HG02870 (cell line): ENCODE results near the gene ITFG1.
"Not testable (repeated sequence)": the region's sequence is repeated elsewhere in the genome, so short reads cannot be mapped to it uniquely, and the experiment has no call there.

Experiments
- ATAC-seq: cut with Tn5 transposase; IDR thresholded peaks from one replicate; pipeline ENCODE4 v1.9.1; 2021; ENCODE audit warnings: mild to moderate bottlenecking, moderate library complexity; ENCODE audit not compliant: unreplicated experiment

ITFG1 gene

DNA sequence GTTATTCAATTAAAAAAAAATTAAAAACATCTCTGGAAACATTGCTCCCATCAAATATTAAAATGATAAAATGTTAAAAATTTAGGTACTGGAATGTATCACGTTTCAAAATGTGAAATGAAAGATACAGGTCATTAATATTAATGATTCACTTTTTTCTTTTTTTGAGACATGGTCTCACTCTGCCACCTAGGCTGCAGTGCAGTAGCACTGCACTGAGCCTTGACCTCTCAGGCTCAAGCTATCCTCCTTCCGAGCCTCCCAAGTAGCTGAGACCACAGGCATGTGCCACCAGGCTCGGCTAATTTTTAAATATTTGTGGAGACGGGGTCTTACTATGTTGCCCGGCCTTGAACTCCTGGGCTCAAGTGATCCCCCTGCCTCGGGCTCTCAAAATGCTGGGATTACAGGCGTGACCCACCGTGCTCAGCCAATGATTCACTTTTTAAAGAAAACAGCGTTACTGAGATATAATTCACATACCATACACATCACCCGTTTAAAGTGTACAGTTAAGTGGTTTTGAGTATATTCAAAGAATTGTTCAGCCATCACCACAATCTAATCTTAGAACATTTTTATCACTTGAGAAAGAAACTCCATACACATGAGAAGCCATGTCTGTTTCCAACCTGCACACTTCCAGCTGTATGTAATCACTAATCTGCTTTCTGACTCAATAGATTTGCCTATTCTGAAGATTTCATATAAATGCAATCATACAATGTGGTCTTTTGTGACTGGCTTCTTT, 298.0 kb downstream of the ITFG1 start:
- no peak for ATAC-seq

DNA sequence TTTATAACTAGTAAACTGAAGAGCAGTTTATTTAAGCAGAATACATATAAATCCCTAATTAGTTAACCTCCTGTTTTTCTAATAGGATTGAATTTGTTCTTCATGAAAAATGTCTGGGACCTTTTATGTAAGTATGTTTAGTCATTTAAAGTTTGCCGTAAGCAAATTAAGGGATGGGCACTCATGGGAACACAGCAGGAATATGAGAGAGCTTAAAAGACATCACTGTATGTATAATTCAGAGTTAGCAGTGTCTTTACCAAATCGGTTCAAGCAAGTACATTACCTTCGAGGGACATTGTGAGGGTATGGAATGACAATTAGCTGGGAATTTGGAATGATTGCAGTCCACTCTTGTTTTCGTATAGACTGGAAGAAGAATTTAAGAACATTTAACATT, 299.4 kb downstream of the ITFG1 start:
- ATAC-seq = no peak

DNA sequence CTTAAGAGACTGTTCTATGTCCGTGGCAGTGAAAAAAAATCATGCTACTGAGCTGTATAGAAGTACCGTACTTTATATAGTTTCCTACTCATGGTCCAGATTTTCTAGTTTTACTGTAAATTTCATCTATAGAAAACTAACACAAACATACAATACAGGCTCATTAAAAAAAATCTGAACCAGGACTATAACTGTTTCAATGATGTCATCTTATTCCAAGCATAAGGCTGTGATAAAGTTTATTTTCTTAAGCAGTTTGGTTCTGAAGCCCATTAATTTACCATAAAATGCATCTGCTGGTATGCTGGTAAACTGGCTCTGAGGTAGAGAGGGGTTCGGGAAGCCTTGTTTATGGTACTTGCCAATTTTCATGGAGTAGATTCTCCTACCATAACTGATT, 300.4 kb downstream of the ITFG1 start:
- no peak for ATAC-seq

DNA sequence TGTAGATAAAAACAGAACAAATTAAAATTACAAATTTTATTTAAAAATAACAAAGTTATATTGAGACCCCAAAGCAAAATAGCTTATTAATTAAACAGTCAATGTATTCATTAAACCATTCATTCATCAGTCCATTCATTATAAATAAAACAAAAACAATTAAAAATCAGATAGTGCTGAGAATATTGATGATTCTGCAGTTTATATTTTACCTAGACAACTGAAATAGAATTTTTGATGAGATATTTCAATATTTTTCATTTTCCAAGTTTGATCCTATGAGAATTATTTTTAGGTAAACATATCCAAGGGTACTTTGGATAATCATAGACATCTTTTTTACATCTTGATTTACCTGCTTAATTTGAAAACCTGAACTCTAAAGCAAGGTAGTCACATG, 301.9 kb downstream of the ITFG1 start:
- no peak for ATAC-seq

DNA sequence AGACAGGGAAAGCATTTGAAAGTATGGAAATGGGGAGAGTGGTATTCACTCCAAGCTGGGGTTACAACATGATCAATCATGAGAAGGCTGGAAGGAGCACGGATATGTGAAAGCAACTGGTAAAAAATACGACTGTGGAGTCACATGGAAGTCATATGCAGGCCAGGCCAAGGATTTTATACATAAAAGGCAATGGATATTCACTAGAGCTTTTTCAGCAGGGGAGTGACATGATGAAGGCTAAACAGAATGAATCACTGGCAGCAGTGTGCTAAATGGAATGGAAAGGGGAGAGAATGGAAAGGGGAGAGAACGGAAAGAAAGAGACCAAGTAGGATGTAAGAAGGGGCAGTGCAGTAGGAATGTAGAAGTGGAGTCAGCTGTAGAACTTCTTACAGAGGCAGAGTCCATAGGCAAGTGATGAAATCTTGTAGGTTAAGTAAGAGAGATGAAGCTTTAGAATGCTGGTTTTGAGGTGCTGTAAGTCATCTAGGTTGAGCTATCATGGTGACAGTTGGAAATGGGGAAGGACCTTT, 304.1 kb downstream of the ITFG1 start:
- no peak for ATAC-seq

DNA sequence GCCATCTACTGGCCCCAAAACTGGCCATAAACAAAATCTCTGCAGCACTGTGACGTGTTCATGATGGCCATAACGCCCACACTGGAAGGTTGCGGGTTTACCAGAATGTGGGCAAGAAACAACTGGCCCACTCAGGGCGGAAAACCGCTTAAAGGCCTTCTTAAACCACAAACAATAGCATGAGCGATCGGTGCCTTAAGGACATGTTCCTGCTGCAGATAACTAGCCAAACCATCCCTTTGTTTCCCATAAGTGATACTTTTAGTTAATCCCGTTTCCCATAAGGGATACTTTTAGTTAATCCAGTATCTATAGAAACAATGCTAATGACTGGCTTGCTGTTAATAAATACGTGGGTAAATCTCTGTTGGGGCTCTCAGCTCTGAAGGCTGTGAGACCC, 308.4 kb downstream of the ITFG1 start:
- not testable (repeated sequence) for ATAC-seq

DNA sequence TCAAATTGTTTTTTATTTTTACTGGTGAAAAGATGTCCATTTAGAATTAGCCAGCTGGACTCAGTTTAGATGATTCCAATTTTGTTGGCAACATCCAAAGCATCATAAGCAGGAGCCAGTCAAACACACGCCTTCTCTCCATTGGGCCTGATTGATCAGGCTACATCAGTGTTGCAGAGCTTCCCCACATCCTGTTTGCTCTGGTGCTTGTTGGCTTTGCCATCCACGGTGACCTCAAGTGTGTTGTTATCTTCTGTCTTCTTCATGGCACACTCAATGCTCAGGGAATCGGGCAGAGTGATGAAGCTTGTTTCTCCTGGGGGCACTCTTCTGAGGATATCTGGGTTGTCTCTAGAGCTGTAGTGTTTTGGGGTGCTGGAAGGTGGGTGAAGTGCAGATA, 310.8 kb downstream of the ITFG1 start:
- ATAC-seq = no peak

DNA sequence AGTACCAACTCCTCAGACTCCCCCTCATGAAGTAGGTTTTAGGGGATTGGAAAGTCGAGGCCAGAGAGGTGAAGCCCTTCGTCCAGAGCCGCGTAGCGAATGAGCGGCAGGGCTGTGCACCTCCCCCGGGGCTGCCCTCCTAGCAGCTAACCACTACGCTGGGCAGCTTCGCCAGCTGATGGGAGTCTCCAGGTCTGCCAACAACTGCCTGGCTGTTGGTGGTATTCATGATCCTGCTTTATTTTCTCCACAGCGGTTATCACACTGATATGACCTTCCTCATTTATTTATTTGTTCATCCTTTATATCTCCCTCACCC, 316.3 kb downstream of the ITFG1 start:
- ATAC-seq = no peak

DNA sequence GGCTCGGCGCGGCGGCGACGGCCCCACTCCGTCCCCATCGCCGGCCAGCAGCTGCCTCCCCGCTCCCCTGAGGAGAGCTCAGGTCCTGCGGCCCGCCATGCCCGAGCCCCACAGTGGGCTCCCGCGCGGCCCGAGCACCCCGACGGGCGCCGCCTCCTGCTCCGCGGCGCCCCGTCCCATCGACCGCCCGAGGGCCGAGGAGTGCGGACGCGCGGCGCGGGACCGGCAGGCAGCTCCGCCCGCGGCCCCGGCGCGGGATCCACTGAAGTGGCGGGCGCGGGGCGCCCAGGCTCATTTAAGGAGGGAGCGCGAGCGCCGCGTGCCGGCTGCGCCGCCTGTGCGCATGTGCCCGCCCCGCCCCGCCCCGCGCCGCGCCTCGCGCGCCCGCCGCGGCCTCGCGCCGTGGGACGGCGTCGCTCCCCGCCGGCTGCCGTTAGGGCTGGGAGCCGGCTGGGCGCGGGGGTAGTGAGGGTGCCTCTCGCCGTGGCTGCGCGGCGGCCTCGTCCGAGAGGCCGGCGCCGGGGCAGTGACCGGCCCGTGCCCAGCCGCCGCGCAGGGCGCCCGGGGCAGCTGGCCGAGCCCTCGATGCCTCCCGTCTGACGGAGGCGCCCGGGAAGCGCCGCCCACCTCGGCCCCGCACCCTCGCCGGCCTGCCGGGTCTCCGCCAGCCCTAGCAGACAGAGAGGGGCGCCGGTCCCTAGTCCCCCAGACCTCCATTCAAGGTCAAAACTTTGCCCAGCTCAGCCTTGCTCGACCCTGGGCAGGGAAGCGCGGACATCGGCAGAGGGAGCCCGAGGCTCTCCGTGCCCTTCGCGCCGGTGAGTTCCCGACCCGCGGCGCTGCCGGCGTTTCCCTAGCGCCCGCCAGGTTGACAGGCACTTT, 316.9 kb downstream of the ITFG1 start, which contains the start of gene NETO2:
Gene NETO2, minus strand, starts transcription at position 269 of the 882 bp plus-strand sequence. CDS start 333 bp downstream, outside the sequence.
- ATAC-seq = peak; percentile 40

DNA sequence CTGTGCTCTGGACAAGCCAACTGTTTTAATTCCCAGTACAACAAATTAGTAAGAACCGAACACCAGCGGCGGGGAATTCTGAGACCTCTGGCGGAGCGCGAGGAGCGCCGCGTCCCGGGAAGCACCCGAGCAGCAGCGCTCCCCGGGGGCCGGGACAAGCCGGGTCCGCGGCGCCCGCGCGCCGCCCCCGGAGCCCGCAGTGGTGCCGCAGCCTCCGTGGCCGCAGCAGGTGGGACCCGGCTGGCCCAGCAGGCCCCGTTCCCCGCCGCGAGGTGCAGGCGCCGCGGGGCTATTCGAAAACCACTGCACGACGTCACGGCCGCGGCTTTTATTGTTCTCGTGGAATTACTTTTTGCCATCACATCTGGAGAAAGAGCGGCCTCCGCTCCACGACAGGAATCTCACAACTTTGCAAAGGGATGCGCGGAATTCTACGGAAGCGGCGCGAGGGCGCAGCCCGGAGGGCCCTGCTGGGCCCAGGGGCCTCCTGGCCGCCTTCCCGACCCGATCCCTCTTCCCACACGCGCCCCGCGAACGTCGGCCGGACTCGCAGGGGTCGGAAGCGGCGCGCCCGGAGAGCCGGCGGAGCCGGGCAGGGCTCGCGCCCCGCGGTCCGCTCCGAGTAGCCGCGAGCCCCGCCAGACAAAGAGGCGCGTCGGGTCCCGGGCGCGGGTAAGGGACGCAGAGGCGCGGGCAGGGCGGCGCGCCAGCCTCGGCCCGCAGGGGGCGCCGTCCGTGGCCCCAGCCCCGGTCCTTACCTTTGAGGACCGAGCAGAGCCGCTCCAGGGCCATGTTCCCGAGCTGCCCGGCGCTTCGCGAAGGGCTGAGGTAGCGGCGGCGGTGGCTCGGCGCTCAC, 317.8 kb downstream of the ITFG1 start:
- ATAC-seq = peak; percentile 62

DNA sequence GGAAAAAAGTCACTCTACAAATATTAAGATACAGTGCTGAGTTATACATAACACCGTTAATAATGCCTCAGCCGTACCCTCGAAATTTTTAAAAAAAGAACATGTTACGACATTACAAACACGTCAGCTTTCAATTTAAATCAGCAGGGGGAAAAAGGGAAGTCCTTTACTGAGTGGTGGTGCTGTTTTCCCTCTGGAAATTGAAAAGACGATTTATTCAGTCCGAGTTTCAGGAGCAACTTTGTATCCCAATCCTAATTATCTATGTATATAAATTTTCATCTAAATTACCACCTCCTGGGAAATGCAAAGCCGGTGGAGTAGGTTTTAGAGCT, 318.4 kb downstream of the ITFG1 start:
- no peak for ATAC-seq

DNA sequence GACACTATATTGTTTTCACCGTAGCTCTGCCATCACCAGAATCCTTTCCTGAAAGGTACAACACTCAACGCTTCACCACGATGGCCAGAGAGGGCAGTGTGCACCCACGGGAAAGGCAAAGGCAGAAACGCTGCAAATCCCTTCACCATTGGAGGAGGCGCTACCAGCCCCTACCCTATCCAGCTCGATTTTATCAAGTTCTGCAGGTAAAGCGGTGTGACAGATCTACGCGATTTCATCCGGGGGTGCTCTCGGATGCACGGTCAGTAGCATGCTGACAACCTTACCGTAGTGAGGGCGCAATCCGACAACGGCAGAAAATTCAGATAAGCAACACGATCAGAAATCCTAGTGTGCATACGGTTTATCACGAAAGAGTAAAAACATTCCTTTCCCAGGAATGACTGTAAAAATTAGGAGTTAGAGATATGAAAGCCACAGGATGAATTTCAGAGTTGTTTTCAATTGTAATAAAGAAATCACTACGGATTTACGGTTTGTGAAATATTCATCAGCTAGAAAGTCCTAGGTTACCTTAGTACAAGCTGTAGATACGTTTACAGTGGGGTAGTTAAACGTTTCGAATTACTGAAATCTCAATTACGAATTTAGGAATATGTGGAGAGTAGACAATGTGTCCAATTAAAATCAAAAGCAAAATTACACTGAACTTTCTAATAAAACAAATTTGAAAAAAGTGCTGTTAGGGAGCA, 318.9 kb downstream of the ITFG1 start:
- peak; percentile 57 for ATAC-seq

DNA sequence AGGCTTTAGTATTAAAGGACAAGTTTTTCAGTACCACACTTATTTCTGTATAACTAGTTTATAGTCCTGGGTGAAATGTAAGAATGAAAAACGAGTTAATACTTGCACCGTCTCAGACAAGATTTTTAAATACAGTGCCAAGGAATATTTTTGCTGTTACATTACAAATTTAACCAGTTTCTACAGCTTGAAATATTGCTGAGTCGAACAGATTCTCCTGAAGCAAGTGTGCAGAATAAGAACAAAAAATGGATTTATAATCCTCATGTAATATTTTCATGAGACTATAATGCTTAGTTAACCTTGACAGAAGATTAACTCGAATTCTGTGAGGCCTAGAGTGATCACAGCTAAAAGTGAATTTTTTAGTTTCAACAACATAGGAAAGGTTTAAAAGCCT, 320.2 kb downstream of the ITFG1 start:
- ATAC-seq = no peak

DNA sequence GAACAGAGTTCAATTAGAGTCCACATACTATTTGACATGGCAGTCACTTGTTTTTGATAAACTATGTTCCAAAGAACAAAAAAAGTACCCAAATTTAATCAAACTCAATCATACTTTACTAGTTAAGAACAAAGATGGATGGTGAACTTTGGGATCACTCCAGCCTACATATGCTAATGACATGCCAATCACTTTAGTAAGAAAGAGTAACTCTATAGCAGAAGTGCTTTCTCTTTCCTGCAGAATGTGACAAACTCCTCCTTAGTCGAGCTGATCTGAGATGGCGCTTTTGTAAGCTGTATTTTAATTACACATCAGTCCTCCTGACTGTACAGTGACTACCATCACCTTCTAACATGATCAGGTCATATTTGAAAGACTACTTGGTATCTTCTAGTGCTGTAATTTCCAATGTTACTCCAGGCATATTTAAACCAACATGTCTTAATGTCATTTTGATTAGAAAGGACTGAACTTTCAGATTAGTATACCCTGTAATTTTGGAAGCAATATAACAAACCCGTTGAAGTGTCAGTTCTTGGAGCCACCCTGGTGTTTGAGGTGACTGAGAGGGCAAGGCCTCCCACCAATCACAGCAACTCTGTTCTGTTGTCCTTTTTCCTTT, 321.2 kb downstream of the ITFG1 start:
- ATAC-seq = no peak

DNA sequence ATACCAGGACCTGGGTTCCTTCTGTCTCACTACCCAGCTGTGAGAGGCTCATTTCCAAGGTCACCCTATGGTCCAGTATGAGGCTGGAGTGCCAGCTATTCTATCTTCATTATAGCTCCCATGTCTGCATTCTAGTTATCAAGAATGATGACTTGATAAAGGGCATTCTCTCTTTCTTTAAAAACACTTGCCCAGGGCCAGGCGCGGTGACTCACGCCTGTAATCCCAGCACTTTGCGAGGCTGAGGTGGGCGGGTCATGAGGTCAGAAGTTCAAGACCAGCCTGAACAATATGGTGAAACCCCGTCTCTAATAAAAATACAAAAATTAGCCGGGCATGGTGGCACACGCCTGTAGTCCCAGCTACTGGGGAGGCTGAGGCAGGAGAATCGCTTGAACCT, 322.9 kb downstream of the ITFG1 start:
- not testable (repeated sequence) for ATAC-seq

DNA sequence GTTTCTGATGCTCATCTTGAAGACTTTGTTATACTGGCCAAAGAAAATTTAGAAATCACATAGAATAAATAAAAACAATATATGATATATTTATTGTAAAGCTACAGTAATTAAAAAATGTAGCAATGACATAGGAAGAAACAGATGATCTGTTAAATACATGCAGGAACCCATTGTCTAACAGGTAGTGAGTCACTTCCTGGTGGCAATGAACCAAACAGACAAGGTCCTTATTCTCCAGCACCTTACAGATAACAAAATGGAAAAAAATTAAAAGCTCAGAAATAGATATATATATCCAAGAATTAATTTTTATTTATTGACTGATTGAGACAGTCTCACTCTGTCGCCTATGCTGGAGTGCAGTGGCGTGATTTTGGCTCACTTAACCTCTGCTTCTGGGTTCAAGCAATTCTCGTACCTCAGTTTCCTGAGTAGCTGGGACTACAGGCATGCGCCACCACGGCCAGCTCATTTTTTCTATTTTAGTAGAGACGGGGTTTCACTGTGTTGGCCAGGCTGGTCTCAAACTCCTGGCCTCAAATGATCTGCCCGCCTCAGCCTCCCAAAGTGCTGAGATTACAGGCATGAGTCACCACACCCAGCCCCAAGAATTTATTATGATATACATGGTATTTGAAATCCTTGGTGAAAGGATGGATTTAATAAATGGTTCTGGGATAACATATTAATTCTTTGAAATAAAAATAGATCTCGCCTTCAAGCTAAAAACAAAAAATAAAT, 324.6 kb downstream of the ITFG1 start:
- ATAC-seq = no peak

DNA sequence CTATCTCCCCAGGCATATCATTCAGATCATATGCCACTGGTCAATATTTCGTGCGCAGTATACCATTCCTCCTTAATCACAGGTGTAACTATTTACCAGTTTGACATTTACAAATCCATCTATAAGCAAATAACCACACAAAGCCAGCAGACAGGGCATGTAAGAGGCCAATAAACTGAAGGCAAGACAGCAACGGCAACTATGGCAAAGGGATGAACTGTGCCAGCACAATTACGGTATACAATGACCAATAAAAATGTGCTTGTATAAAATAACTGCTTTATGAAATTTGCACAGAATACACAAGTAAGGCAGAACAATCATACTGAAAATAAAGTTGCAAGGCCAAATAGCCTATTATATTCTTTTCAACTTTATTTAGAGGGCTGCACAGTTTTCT, 326.3 kb downstream of the ITFG1 start:
- no peak for ATAC-seq

DNA sequence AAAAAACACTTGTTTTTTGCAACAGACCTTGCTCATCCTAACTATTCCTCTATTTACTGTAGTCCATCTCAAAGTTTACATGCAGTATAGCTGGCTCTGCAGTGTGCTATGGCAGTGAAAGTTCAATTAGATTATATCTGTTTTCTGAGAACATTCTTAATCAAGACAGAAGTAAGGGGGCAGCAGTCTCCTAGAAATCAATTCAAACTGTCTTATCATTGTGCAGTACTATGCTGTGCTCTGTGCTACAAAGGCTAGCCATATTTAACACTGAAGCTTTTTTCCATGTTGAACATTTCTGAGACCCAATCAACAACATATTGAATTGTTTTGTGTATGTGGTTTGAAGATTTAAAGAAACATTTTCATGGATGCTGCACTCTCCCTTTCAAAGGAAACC, 328.6 kb downstream of the ITFG1 start:
- no peak for ATAC-seq

DNA sequence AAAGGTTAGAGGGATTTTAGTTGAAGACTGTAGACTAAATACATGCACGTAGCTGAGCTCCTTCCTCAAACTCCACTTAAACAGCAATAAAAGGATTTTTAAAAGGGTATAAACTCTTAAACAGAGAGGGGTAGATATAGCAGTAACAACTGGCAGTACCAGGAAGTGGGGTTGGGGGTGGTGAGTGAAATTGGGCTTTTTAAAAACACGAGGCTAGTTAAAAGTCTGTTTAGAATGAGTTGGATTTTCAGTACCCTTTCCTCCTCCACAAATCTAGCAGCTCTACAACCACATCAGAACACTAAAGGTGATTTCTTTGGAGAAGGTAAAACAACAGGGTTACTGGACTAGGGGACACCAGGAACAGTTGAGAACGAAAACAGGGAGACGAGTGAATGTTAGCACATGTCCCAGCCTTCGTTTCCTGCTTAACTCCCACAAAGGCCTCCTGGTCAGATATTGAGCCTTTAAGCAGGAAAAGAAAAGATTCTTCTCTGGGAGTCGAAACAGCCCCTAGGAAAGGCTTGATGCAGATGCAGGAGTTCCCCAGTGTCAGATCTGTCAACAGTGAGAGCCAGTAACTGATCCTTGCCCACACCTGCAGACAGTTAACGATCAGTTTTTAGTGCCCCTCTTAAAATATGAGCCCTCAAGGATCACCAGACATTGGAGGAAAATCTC, 331.0 kb downstream of the ITFG1 start:
- ATAC-seq = no peak
